ENCODE measurements around the gene TRIO.

Gene TRIO

DNA sequence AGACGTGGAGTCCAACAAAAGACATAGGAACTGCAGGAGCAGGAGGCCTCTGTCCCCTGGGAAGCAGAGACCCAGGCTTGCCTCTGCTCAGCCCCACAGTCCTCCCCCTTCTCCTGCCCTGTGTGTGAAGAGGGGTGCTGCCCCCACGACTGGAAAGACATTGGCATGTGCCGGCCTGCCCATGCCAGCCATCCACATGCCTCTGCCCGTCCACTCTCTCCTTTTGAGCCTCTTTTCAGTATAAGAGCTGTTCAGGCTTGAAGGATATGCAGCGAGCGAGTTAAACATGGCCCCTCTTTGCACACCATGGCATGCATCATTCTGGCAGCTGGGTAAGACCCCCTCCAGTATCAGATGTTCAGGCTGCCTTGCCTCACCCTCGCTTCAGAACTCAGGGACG lies 278.7 kb downstream of the TRIO start:
- Histone ChIP-seq H3K27ac (no peak overlapping the region), H3K9me3 (no peaks in the 10 kb centered on the region), H3K27me3 (no peaks in the 10 kb centered on the region), H3K36me3 (peaks cover 5% of the 10 kb centered on the region), H3K4me1 (ENCODE audit: control insufficient read depth in 1 of 2, insufficient read depth in 1 of 2, low read depth in 1 of 2, low read length in 1 of 2) (no peaks in the 10 kb centered on the region), H3K4me3 (ENCODE audit: low read depth in 1 of 2, low read length in 1 of 2) (no peak overlapping the region)
- TF ChIP-seq, protein P1, sequence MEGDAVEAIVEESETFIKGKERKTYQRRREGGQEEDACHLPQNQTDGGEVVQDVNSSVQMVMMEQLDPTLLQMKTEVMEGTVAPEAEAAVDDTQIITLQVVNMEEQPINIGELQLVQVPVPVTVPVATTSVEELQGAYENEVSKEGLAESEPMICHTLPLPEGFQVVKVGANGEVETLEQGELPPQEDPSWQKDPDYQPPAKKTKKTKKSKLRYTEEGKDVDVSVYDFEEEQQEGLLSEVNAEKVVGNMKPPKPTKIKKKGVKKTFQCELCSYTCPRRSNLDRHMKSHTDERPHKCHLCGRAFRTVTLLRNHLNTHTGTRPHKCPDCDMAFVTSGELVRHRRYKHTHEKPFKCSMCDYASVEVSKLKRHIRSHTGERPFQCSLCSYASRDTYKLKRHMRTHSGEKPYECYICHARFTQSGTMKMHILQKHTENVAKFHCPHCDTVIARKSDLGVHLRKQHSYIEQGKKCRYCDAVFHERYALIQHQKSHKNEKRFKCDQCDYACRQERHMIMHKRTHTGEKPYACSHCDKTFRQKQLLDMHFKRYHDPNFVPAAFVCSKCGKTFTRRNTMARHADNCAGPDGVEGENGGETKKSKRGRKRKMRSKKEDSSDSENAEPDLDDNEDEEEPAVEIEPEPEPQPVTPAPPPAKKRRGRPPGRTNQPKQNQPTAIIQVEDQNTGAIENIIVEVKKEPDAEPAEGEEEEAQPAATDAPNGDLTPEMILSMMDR (IDR thresholded peaks at IDR 0.05) = no peak

DNA sequence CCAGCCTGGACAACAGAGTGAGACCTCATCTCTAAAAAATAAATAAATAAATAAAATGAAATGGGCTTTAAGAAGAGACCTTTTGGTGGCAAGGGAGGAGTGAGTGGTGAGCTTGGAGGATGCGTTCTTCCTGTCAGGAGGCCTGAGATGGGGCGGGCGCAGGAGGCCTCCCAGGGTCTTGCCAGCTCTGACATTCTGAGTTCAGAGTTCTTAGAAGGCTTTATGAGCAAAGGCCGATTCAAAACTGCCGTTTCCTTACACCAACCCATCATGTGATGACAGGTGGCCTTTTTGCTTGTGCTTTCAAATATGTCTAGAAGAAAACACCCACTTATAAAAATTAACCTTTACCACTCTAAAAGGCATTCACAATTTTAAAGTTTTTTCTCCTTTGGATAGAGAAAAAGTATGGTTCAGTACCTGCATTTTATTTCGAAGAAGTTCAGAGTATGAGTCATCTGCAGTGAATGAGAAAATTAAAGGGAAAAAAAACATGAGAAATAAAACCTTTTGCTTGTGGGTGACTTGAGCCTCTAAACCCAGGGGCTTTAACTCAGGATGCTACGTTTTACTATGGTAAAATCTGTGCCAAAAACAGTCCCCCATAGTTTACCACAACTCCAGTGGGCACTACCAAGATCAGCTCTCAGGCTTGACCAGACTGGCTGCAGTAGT lies 281.0 kb downstream of the TRIO start:
- no peak overlapping the region for H3K4me3 ChIP-seq (ENCODE audit: low read depth in 1 of 2, low read length in 1 of 2)
- no peak overlapping the region for H3K27ac ChIP-seq
- peaks cover 5% of the 10 kb centered on the region for H3K36me3 ChIP-seq
- no peaks in the 10 kb centered on the region for H3K4me1 ChIP-seq (ENCODE audit: control insufficient read depth in 1 of 2, insufficient read depth in 1 of 2, low read depth in 1 of 2, low read length in 1 of 2)
- no peaks in the 10 kb centered on the region for H3K9me3 ChIP-seq
- TF ChIP-seq, protein P1 (IDR thresholded peaks at IDR 0.05) = no peak
- H3K27me3 ChIP-seq = no peaks in the 10 kb centered on the region

DNA sequence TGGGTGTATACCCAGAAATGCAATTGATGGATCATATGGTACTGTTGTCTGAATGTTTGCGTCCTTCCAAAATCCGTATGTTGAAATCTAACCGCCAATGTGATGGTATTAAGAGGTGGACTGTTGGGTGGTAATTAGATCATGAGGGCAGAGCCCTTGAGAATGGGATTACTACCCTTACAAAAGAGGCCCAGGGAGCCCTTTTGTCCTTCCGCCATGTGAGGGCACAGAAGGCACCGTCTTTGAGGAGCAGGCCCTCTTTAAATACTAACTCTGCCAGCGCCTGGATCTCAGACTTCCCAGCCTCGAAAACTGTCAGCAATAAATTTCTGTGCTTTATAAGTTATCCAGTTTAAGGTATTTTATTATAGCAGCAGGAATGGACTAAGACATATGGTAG lies 282.4 kb downstream of the TRIO start:
- no peaks in the 10 kb centered on the region for H3K4me1 ChIP-seq (ENCODE audit: control insufficient read depth in 1 of 2, insufficient read depth in 1 of 2, low read depth in 1 of 2, low read length in 1 of 2)
- no peak overlapping the region for H3K4me3 ChIP-seq (ENCODE audit: low read depth in 1 of 2, low read length in 1 of 2)
- peaks cover 5% of the 10 kb centered on the region for H3K36me3 ChIP-seq
- no peaks in the 10 kb centered on the region for H3K27me3 ChIP-seq
- TF ChIP-seq, protein P1 (IDR thresholded peaks at IDR 0.05) = no peak
- no peaks in the 10 kb centered on the region for H3K9me3 ChIP-seq
- H3K27ac ChIP-seq = no peak overlapping the region

DNA sequence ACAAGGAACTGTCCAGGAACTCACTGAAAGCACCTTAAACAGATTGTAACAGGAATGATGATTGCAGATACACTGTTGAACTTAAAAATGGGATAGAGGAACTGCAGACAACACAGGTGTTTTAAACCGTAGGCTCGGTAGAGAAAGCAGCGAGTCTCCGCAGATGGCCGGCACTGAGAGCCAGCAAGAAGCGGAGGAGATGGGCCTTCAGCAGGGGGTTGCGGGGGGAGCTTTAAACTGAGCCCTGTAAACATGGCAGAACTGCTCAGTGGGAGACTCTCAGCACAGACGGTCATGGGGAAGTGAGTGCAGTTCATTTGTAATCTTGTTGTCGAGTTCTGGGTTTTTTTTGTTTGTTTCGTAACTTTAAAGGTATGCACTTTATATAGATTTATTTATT lies 283.4 kb downstream of the TRIO start:
- TF ChIP-seq, protein P1 (IDR thresholded peaks at IDR 0.05) = no peak
- peaks cover 5% of the 10 kb centered on the region for H3K36me3 ChIP-seq

DNA sequence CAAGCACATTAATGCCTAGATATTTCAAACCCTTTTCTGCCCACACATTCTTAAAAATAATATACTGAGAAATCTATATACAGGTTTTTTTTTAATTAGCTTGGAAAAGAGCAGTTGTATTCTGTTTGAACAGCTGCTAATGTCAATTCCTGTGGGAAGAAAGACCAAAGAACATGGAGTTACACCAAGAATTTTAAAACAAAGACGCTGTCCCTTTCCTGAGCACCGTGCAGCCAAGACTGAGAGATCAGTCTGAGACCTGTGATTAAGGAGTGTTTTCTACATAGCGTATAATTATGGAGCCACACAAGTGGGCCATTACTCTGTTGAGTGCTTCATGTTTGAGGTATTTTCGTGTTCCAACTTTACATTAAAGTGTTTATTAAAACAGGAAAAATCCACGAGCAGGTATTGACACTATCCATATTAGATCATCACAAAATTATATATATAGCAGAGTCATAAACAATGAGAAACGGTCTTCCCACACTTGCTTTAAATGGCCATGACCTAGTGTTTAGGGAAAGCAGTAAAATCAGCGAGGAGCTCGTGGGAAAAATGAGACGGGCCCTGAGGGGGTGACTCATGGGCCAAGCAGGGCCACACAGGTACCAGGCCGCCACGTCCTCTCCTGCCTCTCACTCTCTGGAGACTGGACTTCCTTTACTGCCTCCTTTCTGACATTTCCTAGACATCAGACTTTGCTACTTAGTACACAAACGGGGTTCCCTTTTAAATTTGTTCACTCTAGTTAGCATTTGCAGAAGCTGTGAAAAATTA lies 285.4 kb downstream of the TRIO start:
- H3K36me3 ChIP-seq = no peaks in the 10 kb centered on the region

More for the DNA sequence above, 283.4 kb downstream of the TRIO start:
- no peak overlapping the region for H3K4me3 ChIP-seq (ENCODE audit: low read depth in 1 of 2, low read length in 1 of 2)
- H3K9me3 ChIP-seq = no peaks in the 10 kb centered on the region
- H3K27ac ChIP-seq = no peak overlapping the region
- H3K4me1 ChIP-seq (ENCODE audit: control insufficient read depth in 1 of 2, insufficient read depth in 1 of 2, low read depth in 1 of 2, low read length in 1 of 2) = no peaks in the 10 kb centered on the region
- no peaks in the 10 kb centered on the region for H3K27me3 ChIP-seq

More for the DNA sequence above, 285.4 kb downstream of the TRIO start:
- Histone ChIP-seq H3K4me3 (ENCODE audit: low read depth in 1 of 2, low read length in 1 of 2) (no peak overlapping the region), H3K4me1 (ENCODE audit: control insufficient read depth in 1 of 2, insufficient read depth in 1 of 2, low read depth in 1 of 2, low read length in 1 of 2) (no peaks in the 10 kb centered on the region), H3K9me3 (no peaks in the 10 kb centered on the region), H3K27me3 (no peaks in the 10 kb centered on the region), H3K27ac (no peak overlapping the region)
- TF ChIP-seq, protein P1 (IDR thresholded peaks at IDR 0.05) = no peak

Data from neutrophil (primary cell).